ENCODE data around the gene UCK2.

DNA sequence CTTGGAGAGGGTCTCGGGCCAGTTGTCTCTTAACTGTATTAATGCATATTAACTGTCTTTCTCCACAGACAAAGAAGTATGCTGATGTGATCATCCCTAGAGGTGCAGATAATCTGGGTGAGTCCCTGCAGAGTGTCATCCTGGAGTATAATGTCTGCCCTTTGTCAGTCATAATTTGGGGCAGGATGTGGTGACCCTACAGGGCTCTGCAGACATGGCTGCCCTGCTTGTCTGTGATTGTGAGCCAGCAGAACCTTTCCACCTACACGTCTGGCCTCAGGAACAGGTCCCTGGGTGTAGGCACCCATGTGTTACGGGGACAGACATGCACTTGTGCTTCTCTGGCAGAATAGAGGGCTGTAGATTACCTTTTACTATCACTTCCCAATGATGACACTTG lies 78.4 kb downstream of the UCK2 start:
- TF ChIP-seq CTCF (conservative IDR thresholded peaks at IDR 0.05; ENCODE audit: low read depth in 2 of 2) (no peak), EZH2 (IDR thresholded peaks at IDR 0.05; ENCODE audit: low read depth, unreplicated experiment) (no peak)
